CD4-positive, alpha-beta T cell treated with Interleukin-10 for 1 hour (primary cell): ENCODE data around the gene PDGFC.

Source experiments
- DNase-seq: peaks from one replicate; pipeline ENCODE4 v3.0.0-alpha.2; 2020

Gene PDGFC

DNA sequence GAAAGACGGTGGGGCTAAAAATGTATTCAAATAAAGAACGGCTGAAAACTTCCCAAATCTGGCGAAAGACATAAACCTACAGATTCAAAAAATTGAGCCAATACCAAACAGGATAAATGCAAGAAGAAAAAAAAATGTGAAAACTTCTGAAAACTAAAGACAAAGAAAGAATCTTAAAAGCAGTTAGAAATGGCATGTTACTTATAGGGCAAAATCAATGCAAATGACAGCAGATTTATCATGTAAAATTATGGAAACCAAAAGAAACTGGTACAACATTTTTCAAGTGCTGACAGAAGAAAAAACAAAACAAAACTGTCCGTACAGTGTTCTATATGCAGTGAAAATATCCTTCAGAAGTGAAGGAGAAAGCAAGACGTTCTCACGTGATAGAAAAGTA, 239.0 kb downstream of the PDGFC start:
- DNase-seq, result no peak

DNA sequence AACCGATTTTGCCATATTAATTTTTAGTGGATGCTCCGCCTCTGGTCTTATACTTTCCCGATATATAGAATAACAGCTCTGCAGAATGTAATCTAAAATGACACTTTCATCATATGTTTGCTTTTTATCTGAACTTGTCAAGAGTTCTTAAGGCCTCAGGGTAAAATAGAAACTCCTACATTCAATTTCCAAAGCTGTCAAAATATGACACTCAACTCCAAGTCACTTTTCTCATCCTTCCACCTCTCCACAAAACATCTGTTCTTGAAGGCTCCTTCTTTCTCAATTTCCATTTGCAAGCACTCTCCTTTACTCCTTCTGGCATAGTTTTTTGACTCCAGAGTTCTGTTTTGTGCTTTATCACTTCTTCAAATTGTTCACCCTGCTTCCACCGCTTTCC, 242.2 kb downstream of the PDGFC start:
- DNase-seq, result no peak

- no peak for DNase-seq
These were observed 246.3 kb downstream of the PDGFC start for GRCh38 chr4:156725257-156725656.

GRCh38 chr4:156723951-156724668, 247.5 kb downstream of the PDGFC start:
- DNase-seq, result no peak

DNA sequence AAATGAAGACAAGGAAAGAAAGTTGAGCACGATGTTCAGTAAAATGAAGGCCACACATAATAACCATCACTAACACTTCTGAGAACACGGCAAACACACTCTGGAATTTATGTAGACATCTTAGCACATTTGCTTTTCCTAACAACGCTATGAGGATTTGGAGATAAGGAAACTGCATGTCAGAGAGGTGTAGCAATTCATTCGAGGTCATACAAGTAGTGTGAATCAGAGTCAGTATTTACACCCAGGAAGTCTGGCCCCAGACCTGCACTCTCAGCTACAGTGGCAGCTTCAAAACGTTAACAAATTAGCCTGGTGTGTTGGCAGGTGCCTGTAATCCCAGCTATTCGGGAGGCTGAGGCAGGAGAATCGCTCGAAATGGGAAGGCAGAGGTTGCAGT, 253.4 kb downstream of the PDGFC start:
- DNase-seq, result no peak

DNA sequence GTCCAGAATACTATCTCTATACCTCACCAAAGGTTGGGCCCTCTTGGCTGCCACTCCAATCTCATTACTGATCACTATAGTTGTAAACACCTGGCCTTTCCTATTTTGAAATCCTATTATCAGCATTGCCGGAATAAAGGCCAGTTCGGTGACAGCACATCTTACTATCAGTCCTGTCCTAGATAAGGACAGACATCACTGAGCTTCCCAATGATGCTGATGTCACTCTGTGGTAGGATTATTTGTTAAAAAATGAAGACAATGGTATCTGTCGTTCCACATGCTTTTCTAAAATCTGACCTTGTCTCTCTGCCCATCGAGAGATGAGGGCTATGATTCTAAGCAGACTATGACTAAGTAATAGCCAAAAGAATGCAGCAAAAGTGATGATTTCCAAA, 260.4 kb downstream of the PDGFC start:
- DNase-seq, result no peak
